Measurements from ENCODE around the gene MFSD6L.

The MFSD6L gene

DNA sequence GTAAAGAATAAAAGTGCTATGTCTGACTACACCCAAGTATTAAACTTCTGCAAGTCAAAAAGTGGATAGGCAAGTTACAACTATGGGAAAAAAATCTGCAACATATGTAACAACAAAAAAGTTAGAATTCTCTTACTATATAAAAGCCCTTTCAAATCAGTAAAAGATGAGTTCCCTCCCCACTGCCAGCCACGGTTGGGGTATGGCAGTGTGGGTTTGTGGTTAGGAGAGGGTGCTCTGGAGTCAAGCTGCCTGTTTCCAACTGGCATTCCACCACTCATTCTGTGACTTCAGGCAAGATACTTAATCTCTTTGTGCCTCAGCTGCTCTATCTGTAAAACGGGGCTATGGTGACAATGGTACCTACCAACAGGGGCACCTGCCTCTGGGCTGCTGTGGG, 26.6 kb upstream of the MFSD6L start:
- TF ChIP-seq, protein P1, sequence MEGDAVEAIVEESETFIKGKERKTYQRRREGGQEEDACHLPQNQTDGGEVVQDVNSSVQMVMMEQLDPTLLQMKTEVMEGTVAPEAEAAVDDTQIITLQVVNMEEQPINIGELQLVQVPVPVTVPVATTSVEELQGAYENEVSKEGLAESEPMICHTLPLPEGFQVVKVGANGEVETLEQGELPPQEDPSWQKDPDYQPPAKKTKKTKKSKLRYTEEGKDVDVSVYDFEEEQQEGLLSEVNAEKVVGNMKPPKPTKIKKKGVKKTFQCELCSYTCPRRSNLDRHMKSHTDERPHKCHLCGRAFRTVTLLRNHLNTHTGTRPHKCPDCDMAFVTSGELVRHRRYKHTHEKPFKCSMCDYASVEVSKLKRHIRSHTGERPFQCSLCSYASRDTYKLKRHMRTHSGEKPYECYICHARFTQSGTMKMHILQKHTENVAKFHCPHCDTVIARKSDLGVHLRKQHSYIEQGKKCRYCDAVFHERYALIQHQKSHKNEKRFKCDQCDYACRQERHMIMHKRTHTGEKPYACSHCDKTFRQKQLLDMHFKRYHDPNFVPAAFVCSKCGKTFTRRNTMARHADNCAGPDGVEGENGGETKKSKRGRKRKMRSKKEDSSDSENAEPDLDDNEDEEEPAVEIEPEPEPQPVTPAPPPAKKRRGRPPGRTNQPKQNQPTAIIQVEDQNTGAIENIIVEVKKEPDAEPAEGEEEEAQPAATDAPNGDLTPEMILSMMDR (IDR thresholded peaks at IDR 0.05; ENCODE audit: low read length, missing control alignments): no peak
- no peak overlapping the region for H3K4me3 ChIP-seq (replicated peaks; ENCODE audit: low read depth, low read length)
- DNase-seq (ENCODE audit: low read depth): no peak

DNA sequence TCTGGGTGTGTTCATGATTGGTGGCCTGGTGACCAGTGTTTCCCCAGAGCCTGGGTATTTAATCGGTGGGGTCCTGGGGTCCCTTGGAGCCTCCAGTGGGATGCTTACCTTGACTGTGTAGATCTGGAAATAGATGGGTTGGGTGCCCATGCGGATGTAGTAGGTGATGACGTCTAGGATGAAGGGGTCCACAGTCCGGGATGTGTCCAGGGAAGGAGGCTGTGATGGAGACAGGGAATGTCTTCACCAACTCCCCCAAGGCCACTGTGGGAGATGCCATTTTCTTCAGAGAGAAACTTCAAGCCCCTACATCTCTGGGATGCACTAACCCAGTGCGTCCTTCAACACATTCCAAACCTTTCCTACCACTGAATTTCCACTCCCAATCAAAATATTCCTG, 24.1 kb upstream of the MFSD6L start:
- DNase-seq (ENCODE audit: low read depth): no peak
- TF ChIP-seq, protein P1 (IDR thresholded peaks at IDR 0.05; ENCODE audit: low read length, missing control alignments): no peak

DNA sequence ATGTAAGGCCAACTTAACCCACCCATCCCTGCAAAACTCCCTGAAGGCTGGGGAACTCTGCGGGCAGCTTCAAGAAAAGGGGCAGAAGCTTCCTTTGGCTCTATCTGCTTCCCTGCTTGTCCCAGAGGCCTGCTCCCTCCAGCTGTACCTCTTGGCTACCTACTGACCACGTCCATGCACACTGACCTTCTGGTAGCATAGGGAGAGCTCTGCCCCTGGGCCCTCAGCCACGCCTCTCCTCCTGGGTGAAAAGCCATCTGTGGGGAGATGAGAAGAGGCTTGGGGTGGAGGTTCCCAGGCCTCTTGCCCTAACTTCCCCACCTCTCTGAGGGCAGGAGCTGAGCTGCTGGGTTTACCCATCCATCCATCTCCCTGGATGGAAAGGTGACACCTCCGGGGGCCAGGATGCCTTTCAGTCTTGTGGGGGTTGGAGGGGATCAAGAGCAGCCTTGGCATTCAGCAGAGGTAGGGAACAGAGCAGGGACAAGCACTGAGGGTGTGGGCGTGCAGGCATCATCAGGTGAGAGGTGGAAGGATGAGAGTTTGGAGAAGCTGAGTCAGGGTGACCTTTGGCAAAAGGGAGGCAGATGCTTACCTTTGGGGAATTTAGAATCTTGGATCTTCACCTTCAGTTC, 23.4 kb upstream of the MFSD6L start:
- TF ChIP-seq, protein P1 (IDR thresholded peaks at IDR 0.05; ENCODE audit: low read length, missing control alignments): no peak
- H3K4me3 ChIP-seq (replicated peaks; ENCODE audit: low read depth, low read length): no peak overlapping the region
- no peak for DNase-seq (ENCODE audit: low read depth)

More for the DNA sequence above, 24.1 kb upstream of the MFSD6L start:
- H3K4me3 ChIP-seq (replicated peaks; ENCODE audit: low read depth, low read length): no peak overlapping the region

DNA sequence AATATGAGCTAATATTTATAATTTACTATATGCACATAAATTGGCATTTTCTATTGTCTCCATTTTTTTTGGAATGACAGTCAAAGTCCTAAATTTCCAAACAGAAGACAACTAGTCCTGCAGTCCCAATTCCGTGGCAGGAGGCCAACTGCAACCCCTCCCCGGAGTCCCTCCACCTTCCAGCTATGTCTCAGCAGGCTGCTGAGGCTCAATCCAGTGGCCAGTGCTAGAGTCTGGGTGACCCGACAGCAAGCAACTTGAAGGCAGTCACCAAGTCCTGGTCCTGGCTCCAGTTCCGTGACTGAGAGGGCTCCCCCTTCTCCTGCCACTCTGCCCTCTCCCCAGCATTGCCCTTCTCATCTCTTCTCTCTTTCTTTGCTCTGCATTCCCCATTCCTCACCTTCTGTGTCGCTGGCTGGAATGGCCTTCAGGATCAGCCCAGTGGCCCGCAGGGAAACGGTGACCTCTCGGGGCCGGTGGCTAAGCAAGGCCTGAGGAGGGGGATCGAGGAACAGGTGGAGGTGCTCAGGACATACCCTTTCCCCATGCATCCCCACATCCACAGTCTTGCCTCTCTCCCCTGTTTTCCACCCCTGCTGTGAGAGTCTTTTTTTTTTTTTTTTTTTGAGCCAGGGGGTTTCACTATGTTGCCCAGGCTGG, 22.4 kb upstream of the MFSD6L start:
- TF ChIP-seq, protein P1 (IDR thresholded peaks at IDR 0.05; ENCODE audit: low read length, missing control alignments): no peak
- DNase-seq (ENCODE audit: low read depth): no peak
- H3K4me3 ChIP-seq (replicated peaks; ENCODE audit: low read depth, low read length): no peak overlapping the region

DNA sequence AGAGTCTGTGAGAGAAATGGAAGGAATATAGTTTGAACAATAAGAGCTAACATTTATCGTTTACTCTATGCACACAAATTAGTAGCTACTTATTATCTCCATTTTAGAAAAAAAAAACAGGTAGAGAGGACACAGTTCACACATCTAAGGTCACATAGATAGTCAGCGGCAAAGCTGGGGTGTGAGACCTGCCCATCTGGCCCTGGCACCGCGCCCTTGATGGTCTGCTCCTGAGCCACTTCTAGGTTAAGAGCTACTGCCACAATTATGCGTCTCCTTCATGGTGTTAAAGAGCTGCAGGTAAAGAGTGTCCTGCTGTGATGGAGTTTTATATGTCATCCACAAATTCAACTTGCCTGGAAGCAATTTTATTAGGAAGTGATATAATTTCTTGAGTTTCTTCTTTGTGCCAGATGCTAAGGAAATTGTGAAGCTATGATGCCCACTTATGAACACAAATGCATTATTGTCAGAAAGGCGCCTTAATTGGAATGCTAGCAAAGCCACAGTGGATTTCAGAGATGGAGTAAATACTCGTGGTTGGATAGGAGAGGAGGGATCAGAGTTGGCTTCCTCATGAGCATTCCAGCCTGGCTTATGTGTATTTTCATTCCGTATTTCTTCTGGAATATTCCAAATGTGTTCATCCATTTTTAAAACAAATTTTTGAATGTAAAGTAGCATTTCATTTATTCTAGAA, 21.3 kb upstream of the MFSD6L start:
- no peak overlapping the region for H3K4me3 ChIP-seq (replicated peaks; ENCODE audit: low read depth, low read length)
- TF ChIP-seq, protein P1 (IDR thresholded peaks at IDR 0.05; ENCODE audit: low read length, missing control alignments): no peak
- DNase-seq (ENCODE audit: low read depth): no peak

DNA sequence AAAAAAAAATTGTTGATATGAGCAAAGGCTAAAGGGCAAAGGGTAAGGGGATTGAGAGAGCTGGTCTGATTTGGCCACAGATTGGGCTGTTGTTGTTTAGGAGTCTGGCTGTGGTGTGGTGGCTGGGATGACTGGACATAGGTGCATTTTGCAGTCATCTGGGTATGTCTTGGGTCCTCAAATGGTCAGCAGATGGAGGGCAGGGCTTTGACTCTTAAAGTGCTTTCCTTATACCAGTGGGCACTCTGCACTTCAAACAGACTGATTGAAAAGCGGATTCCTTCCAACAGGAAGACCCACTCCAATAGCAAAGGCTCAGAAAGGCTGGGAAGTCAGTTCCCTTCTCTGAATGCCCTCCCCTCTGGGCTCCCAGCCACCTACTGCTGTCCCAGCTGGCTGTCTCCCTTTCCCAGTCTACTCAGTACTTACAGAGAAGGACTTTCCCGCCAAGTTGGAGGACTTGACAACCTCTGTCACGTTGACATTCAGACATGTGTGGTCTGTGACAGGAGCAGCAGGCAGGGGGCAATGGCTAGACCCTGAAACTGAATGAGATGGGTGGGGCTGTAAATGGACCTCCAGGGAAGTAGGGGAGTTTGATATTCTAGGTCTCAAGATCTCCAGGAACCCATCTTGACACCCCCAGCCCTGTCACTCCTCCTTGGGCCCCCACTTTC, 19.6 kb upstream of the MFSD6L start:
- H3K4me3 ChIP-seq (replicated peaks; ENCODE audit: low read depth, low read length): no peak overlapping the region
- TF ChIP-seq, protein P1 (IDR thresholded peaks at IDR 0.05; ENCODE audit: low read length, missing control alignments): no peak
- no peak for DNase-seq (ENCODE audit: low read depth)
